Measurements from ENCODE around the gene SCN5A.

DNA sequence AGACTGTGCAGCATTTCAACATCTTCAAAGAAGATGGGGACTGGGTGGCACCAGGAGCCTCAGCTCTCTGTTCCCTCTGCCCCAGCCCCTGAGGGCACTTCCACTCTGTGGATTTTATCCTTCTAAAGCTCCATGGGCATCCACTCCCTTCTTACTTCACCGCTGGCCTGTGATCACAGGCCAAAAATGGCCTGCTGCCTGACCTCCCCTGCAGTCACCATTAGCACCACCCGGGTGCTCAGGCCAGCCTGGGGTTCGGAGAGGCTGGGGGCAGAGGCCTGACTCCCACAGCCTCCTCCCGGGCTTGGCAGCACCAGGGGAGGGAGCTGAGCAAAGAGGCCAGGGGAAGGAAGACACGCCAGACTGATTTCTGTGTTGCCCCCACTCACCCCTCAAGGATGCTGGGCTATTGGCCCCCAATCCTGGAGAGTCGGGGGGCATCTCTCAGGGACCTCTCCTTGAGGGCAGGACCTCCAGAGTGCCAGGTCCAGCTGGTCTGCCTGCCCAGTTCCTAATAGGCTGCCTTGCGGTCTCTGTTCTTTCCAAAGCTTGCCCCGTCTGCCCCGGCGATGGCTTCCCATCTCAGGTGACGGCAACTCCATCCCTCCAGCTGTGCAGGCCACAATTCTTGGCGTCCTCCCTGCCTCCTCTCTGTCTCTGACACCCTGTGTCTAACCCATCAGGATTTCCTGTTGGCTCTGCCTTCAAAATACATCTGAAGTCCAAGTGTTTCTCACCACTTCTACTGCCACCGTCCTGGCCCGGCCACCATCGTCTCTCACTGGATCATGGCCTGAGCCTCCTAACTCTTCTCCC lies 86.2 kb downstream of the SCN5A start:
- TF ChIP-seq, protein P1, sequence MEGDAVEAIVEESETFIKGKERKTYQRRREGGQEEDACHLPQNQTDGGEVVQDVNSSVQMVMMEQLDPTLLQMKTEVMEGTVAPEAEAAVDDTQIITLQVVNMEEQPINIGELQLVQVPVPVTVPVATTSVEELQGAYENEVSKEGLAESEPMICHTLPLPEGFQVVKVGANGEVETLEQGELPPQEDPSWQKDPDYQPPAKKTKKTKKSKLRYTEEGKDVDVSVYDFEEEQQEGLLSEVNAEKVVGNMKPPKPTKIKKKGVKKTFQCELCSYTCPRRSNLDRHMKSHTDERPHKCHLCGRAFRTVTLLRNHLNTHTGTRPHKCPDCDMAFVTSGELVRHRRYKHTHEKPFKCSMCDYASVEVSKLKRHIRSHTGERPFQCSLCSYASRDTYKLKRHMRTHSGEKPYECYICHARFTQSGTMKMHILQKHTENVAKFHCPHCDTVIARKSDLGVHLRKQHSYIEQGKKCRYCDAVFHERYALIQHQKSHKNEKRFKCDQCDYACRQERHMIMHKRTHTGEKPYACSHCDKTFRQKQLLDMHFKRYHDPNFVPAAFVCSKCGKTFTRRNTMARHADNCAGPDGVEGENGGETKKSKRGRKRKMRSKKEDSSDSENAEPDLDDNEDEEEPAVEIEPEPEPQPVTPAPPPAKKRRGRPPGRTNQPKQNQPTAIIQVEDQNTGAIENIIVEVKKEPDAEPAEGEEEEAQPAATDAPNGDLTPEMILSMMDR (optimal IDR thresholded peaks at IDR 0.05 in 1 of 3, IDR thresholded peaks at IDR 0.05 in 1 of 3, conservative IDR thresholded peaks at IDR 0.05 in 1 of 3; ENCODE audit: extremely low read depth in 1 of 3, insufficient read depth in 2 of 3, low read length in 3 of 3) = no peak
- no peak for TF ChIP-seq EZH2 (IDR thresholded peaks at IDR 0.05; ENCODE audit: low read length)
